Activated CD8-positive, alpha-beta memory T cell treated with anti-CD3 and anti-CD28 coated beads, Interleukin-2, amount 50 U/mL, for 48 hours (primary cell): Measurements from ENCODE around the gene RHOBTB3.

Experiments
- DNase-seq: peaks from one replicate; pipeline ENCODE4 v3.0.0-alpha.2; 2020

RHOBTB3 gene

GRCh38 chr5:95733107-95733665 is 2.0 kb downstream of the RHOBTB3 start:
- DNase-seq: no peak

- no peak for DNase-seq
These were observed 3.1 kb downstream of the RHOBTB3 start for GRCh38 chr5:95734187-95734586.

GRCh38 chr5:95734906-95735305 is 3.8 kb downstream of the RHOBTB3 start:
- no peak for DNase-seq

DNA sequence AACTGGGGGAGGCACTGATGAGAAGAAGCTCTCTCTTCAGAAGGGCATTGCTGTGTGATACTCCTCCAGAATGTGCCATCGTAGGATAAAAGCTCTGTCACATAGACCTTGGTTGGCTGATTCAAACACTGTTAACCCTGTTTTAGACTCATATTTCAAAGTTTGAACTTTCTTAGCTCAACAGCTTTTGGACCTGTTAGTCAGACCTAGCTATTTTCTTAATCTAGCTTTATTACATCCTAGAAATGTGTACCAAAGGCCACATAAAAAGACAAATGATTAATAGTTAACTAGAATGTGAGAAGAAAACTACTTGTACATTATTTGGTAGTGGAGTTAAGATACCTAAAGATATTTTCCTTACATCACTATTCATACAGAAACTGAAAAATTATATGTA is 4.3 kb downstream of the RHOBTB3 start:
- DNase-seq: no peak

DNA sequence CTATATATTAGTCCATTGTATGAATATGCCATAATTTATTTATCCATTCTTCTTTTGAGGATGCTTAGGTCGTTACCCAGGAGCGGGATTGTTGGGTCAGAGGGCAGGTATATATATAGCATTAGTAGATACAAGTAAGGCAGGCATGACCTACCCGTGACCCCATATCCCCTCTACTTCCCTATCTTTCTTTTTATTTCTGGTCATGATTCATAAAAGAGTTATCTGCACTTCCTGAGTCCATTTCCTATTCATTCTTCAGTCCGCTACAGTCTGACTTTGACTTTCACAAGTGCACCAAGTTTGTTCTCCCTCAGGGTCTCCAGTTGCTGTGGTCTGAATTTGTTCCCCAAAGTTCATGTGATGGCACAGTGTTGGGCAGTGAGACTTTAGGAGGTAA is 6.9 kb downstream of the RHOBTB3 start:
- no peak for DNase-seq

DNA sequence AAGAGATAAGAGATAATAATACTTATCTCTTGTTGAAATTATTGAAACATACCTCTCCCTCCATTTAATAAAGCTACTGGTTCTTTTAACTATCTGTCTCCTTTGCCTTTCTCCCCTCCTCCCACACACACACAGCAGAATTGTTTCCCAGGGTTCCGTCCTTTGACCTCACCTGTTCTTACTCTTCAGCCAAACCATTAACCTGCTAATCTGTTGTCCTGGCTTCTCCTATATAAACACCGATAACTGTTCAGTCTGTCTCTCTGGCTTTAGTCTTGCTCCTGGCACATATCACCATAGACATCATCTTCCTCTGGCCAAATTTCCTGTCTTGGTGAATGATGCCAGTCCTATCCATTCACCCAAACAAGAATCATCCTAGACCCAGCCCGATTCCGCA is 7.7 kb downstream of the RHOBTB3 start:
- no peak for DNase-seq

- no peak for DNase-seq
These were observed 8.7 kb downstream of the RHOBTB3 start for GRCh38 chr5:95739857-95740256.

DNA sequence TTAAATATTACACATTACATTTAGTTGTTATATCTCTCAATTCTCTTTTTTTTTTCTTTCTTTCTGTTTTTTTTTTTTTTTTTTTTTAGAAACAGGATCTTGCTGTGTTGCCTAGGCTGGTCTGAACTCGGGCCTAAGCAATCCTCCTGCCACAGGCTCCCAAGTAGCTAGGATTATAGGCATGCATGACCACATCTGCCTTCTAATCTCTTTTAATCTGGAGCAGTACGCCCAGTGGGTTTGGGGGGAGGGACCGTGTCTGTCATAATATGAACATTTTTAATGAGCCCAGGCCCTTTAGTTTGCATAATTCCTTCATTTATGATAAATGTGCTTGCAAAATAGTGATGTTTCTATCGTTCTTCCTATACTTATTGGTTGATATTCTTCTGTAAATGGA is 10.3 kb downstream of the RHOBTB3 start:
- no peak for DNase-seq

- no peak for DNase-seq
These were observed 12.1 kb downstream of the RHOBTB3 start for GRCh38 chr5:95743232-95743631.

DNA sequence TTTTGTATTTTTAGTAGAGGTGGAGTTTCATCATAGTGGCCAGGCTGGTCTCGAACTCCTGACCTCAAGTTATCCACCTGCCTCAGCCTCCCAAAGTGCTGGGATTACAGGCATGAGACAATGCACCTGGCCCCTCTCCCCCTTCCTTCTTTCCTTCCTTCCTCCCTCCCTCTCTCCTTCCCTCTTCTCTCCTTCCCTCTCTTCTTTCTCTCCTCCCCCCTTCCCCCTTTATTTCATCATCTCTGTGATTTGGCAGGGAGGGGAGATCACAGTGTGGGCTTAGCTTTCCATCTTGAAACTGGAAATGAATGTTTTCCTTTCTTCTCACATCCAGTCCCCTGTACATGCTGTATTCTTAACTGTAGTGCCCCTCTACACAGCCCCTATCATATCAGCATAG is 12.7 kb downstream of the RHOBTB3 start:
- DNase-seq: no peak

- DNase-seq: no peak
These were observed 15.1 kb downstream of the RHOBTB3 start for GRCh38 chr5:95746194-95746593.

DNA sequence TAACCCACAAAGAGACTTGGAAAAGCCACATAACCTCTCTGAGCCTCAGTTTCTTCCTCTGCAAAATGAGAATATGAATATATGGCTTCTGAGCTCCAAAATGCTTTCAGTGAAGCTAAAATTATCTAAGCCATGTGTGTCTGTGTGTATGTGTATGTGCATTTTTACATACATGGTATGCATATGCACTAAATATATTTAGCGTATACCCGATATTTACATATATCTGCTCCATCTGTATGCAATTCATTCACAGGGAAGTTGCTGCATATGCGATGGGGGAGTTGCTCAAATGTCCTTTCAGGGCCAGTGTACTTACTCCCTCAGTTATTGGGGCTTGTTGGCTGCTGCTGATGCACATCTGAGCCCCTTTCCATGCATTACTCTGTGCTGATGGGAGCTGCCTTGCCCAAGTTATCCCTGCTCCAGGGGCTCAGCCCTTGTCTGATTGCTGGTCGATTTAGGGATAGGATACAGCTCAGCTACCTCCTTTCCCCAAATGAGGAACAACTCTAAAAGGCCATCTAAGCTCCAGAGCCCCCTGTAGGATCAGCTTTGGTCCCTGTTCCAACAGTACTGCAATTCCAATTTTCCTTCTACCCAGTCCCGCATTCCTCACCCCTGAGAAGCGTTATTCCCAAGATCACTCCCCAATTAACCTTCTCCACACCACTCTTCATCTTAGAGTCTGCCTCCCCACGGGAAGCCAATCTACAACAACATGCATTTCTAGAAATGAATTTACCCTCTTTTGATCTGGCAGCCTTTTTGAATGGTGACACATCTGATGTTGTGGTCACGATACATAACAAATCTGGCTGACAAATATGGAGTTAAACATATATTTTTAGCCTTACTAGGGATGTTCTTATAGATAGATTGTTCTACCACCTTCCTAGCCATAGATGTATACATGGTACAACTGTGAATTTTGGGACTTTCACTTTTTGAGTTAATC is 15.9 kb downstream of the RHOBTB3 start:
- DNase-seq: no peak

- no peak for DNase-seq
These were observed 17.0 kb downstream of the RHOBTB3 start for GRCh38 chr5:95748133-95748532.

GRCh38 chr5:95754545-95754944 is 23.4 kb downstream of the RHOBTB3 start:
- DNase-seq: no peak

DNA sequence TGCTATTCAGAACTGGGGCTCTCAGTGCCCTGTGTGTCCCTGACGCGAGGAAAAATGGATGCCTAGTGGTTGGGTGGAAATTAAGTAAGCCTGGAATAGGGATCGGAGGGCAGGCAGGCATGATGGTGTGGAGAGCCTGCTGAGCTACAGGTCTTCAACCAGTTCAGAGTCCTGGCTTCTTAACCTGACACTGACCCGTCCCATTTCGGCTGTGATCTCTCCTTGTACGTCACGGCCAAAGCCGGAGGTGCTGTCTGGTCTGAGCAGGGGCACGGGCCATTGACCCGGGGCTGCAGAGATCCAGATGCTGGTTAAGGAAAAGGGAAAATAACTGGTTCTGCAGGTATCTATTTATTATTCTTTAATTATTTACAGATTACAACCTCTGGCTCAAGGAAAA is 27.9 kb downstream of the RHOBTB3 start:
- DNase-seq: no peak

DNA sequence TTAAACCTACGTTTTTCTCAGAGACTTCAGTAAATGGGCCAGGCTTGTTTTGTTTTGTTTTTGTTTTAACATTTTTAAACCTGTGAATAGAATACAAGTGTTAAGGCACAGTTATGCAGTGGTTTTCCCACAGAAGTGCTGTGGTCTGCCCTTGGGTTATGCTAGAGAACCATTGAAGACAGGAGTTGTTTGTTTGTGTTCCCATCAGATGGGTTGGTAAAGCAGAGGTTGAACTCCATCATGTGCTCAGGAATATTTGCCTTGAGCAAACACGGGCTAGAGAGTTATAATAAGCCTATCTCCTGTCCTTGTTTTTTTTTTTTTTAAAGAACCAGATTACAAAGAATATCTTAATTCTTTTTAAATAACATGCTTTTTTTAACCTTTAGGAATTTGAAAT is 28.5 kb downstream of the RHOBTB3 start:
- DNase-seq: no peak

DNA sequence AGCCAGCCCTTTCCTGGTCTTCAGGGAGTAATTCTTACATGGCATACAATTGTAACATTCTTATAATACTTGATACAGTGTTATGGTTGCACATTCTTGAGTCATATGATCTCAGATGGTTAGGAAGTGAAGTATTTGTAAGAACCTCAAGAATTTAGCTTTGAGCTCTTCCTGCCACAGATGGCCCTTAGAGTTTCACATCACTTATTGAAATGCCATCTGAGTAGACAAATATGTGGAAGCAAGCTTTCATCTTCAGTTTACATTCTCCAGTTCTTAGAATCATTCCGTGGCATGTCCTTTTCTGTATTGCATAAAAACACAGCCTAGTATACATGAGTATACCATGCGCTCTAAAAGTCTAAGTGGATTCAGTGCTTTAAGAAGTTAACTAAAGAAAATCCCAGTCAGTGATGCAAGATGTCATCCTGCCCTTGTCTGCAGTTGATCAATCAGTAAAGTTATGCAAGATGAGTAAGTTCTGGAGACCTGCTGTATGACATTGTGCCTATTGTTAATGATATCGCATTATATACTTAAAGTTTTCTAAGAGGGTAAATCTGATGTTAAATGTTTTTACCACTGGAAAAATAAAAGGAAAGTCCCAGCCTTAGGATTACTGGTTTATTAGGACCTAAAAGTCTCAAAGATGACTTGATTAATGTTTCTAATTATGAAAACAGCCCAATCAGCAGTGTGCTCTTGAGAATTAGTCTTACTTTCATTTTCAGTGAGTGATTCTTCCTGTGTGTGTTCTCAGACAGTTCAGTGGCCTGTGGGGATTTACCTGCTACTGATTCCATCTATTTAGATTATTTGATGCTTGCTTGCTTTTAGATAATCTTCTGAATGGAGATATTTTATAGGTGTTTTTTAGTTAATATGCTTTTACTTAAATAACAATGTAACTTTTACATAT is 29.4 kb downstream of the RHOBTB3 start:
- DNase-seq: no peak

DNA sequence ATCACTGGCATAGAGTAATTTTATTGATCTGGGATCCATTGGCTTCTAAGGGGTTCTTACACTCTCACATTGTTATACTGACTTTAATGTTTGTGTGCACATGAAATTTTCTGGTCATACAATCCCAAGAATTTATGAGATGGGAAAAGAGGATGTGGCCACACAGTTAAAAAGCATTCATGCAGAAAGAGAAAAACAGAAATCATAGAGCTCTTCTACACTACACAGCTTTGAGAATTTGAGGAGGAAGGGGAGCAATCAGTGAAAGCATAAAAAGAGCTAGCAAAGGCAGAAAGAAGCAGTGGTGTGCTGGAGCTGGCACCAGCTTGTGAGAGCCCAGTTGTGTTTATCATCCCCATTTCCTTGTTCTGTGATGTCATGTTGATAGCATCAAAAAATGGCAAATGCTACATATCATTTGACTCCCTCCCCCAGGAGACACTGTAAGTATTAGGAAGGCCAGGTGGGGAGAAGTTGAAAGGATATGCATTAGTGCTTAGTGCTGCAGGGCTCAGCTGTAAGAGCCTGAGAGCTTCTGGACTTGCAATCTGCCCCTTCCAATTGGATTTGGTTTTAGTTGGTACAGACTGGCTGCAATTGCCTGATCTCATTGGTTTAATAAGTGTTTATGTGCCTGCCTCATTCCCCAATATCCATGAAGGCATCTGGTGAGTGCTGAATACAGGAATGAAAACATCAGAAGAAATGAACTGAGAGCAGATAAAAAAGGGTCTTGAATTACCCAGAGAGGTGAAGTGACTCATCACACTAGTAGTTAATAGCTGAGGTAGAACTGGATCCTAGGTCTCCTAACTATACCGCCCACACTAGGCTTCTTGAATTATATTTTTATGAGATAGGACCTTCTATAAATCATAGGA is 30.9 kb downstream of the RHOBTB3 start:
- no peak for DNase-seq

- DNase-seq: no peak
These were observed 31.5 kb downstream of the RHOBTB3 start for GRCh38 chr5:95762652-95763041.

- no peak for DNase-seq
These were observed 32.8 kb downstream of the RHOBTB3 start for GRCh38 chr5:95763941-95764340.

DNA sequence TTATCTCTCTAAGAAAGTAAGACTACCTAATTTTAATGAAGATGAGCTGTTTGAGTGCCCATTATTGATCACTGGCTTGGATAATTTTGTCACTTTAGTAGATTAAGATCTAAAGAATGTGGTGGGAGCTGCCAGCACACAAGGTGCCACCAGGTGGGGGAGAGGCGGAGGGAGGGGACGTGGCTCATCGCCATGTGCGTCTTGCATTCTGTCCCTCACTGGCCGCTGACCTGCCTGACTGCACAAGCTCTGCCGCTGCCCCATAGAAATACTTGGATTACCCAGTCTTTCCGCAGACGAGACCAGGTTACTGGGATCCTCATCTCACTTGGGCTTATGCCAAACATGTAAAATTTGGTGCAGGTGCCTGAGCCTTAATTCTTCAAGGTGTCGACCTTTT is 37.6 kb downstream of the RHOBTB3 start:
- DNase-seq: no peak
